Measurements from ENCODE around the gene MPI. TPM values are rescaled to one million over a fixed set of nuclear protein-coding genes. Genes with fewer than 3 reads are reported as not detected.

The MPI gene
- total RNA-seq, 4 donors from 2014 or later: 66.7 to 129 (median 98.5) TPM

GRCh38 chr15:74873756-74874424, 16.0 kb upstream of the MPI start:
- Histone ChIP-seq H3K9me3 (no peaks in the 10 kb centered on the region), H3K4me1 (peaks cover 34 to 45% of the 10 kb centered on the region in 2 donors), H3K27ac (peak overlapping the region; percentile 94 to 99 (median 96)), H3K36me3 (no peaks in the 10 kb centered on the region), H3K4me3 (peak overlapping the region; percentile 74 to 91 (median 84)), H3K27me3 (no peaks in the 10 kb centered on the region)
- ATAC-seq (peak in 1 of 2 donors; percentile 26), DNase-seq (no peak)
- intact Hi-C loops (cut with DNase I; ENCODE audit: low total_unique reads) (loop anchor here (1.0 kb wide), 2 partner anchors 31 to 82 kb away; partner anchors contain the start of genes RPP25 and ULK3), in situ Hi-C loops (cut with MboI; ENCODE audit: low sequenced_read_pairs in 4 of 4) (no loop called here)
- TF ChIP-seq CTCF (IDR thresholded peaks at IDR 0.05 in 4 of 5, conservative IDR thresholded peaks at IDR 0.05 in 1 of 5): no peak
- no peak for TF ChIP-seq POLR2A (IDR thresholded peaks at IDR 0.05)

DNA sequence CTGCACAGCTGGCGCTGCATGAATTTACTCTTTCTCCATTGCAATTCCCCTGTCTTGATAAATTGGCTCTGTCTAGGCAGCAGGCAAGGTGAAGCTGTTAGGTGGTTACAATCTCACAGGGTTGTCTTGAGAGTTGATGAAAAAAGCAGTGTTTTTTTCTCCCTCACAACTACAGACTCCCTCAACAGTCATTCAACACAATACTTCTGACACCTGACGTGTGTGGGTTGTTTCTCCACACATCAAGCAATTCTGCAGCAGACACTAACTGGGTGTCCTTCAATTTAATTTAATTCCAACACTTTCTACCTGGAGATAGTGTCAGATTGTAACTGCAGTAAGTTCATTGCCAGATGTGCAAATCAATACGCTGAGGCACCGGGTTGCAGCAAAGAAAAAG, 11.6 kb upstream of the MPI start:
- no peak for DNase-seq
- ATAC-seq: no peak

DNA sequence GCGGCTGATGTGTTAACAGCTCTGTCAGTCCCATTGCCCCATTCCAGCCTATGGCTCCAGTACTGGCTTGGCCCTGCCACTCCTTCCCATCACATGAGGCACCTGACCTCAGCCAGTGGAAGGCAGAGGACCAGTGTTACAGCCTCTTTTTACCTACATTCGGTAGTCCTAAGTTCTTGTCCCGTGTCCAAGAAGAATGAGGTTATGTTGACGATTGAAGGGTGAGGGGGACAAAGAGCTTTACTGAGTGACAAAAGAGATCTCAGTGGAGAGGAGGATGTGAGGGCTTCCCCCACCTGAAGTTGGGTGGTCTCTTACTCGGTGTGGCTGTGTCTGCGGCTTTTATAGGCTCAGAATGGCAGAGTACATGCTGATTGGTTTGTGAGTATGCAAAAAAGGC, 7.3 kb upstream of the MPI start:
- in situ Hi-C loops (cut with MboI; ENCODE audit: low sequenced_read_pairs in 4 of 4) (no loop called here), intact Hi-C loops (cut with DNase I; ENCODE audit: low total_unique reads) (no loop called here)
- TF ChIP-seq POLR2A (IDR thresholded peaks at IDR 0.05): no peak
- TF ChIP-seq CTCF (IDR thresholded peaks at IDR 0.05 in 4 of 5, conservative IDR thresholded peaks at IDR 0.05 in 1 of 5): no peak
- Histone ChIP-seq H3K4me1 (no peaks in the 10 kb centered on the region), H3K27ac (no peak overlapping the region), H3K27me3 (no peaks in the 10 kb centered on the region), H3K4me3 (no peak overlapping the region), H3K9me3 (no peaks in the 10 kb centered on the region), H3K36me3 (no peaks in the 10 kb centered on the region)
- DNase-seq (no peak), ATAC-seq (no peak)

More for the DNA sequence above, 11.6 kb upstream of the MPI start:
- Histone ChIP-seq H3K27me3 (no peaks in the 10 kb centered on the region), H3K9me3 (no peaks in the 10 kb centered on the region), H3K4me1 (peaks cover 0 to 7% of the 10 kb centered on the region in 2 donors), H3K36me3 (no peaks in the 10 kb centered on the region), H3K4me3 (no peak overlapping the region), H3K27ac (no peak overlapping the region)
- TF ChIP-seq POLR2A (IDR thresholded peaks at IDR 0.05) (no peak), CTCF (IDR thresholded peaks at IDR 0.05 in 4 of 5, conservative IDR thresholded peaks at IDR 0.05 in 1 of 5) (no peak)
- intact Hi-C loops (cut with DNase I; ENCODE audit: low total_unique reads): no loop called here
- in situ Hi-C loops (cut with MboI; ENCODE audit: low sequenced_read_pairs in 4 of 4): no loop called here

- no peak for ATAC-seq
- intact Hi-C loops (cut with DNase I; ENCODE audit: low total_unique reads): no loop called here
Observed at GRCh38 chr15:74884428-74885223, 5.2 kb upstream of the MPI start.

More at GRCh38 chr15:74884428-74885223, 5.2 kb upstream of the MPI start:
- Histone ChIP-seq H3K27ac (no peak overlapping the region), H3K36me3 (no peaks in the 10 kb centered on the region), H3K4me1 (peaks cover 8 to 9% of the 10 kb centered on the region in 2 donors), H3K4me3 (no peak overlapping the region), H3K9me3 (no peaks in the 10 kb centered on the region), H3K27me3 (no peaks in the 10 kb centered on the region)
- in situ Hi-C loops (cut with MboI; ENCODE audit: low sequenced_read_pairs in 4 of 4): no loop called here
- DNase-seq: no peak
- no peak for TF ChIP-seq POLR2A (IDR thresholded peaks at IDR 0.05)
- no peak for TF ChIP-seq CTCF (IDR thresholded peaks at IDR 0.05 in 4 of 5, conservative IDR thresholded peaks at IDR 0.05 in 1 of 5)

All from gastrocnemius medialis (tissue), 4 donors.